Activated T-cell treated with anti-CD3 and anti-CD28 coated beads, Interleukin-2, amount 50 U/mL, for 4 hours (primary cell): ENCODE data around the gene TM9SF3. TPM values are rescaled to one million over a fixed set of nuclear protein-coding genes. Genes with fewer than 3 reads are reported as not detected.

Experiments
- total RNA-seq, 3 donors: library from RNA; stranded (reverse); gene quantifications; one replicate each; pipeline ENCODE4 v1.2.1, GENCODE V29; 2021

Gene TM9SF3
- total RNA-seq, 3 donors from 2014 or later = 92.8 to 96.5 (median 95.3) TPM

Other genes with a start within 250 kb of the TM9SF3 start
- not detected for gene OPALIN, start 228.0 kb downstream of the TM9SF3 start, total RNA-seq
- gene TLL2, start 73.1 kb downstream of the TM9SF3 start, total RNA-seq = not detected
- gene PIK3AP1, start 133.5 kb upstream of the TM9SF3 start, total RNA-seq = 1 to 10 TPM; 3.2 to 6.9 (median 5.7) TPM
- 10 to 100 TPM; 20.0 to 23.6 (median 21.9) TPM for gene LCOR, start 245.3 kb upstream of the TM9SF3 start, total RNA-seq